Immature natural killer cell (primary cell): Measurements from ENCODE around the gene INF2. TPM values are rescaled to one million over a fixed set of nuclear protein-coding genes. Genes with fewer than 3 reads are reported as not detected.
"Not testable (repeated sequence)": the region's sequence is repeated elsewhere in the genome, so short reads cannot be mapped to it uniquely, and the experiment has no call there.

Experiments
- DNase-seq, 3 donors: peaks; one replicate each; pipeline ENCODE4 v3.0.0; 2022; ENCODE audit warnings: mixed read lengths in 1 of 3
- H3K27ac Mint-ChIP-seq, 6 donors: one replicate each; pipeline ENCODE4 v1.8.0; 2020; ENCODE audit warnings: mixed read lengths in 6 of 6, mild to moderate bottlenecking in 5 of 6, inconsistent platforms in 4 of 6, moderate library complexity in 3 of 6
- H3K27me3 Mint-ChIP-seq, 3 donors: one replicate each; pipeline ENCODE4 v1.8.0; 2020 to 2021; ENCODE audit warnings: low read depth in 3 of 3, mild to moderate bottlenecking in 3 of 3, mixed read lengths in 3 of 3, moderate library complexity in 3 of 3, inconsistent platforms in 1 of 3
- H3K36me3 Mint-ChIP-seq, 3 donors: one replicate each; pipeline ENCODE4 v1.8.0; 2020; ENCODE audit warnings: mixed read lengths in 3 of 3, inconsistent platforms in 2 of 3, mild to moderate bottlenecking in 2 of 3
- H3K4me1 Mint-ChIP-seq, 2 donors: one replicate each; pipeline ENCODE4 v1.8.0; 2020; ENCODE audit warnings: inconsistent platforms in 2 of 2, mild to moderate bottlenecking in 2 of 2, mixed read lengths in 2 of 2, moderate library complexity in 1 of 2
- H3K4me3 Mint-ChIP-seq, 5 donors: one replicate each; pipeline ENCODE4 v1.8.0; 2020; ENCODE audit warnings: mild to moderate bottlenecking in 5 of 5, mixed read lengths in 5 of 5, inconsistent platforms in 3 of 5, moderate library complexity in 3 of 5
- H3K9me3 Mint-ChIP-seq, 6 donors: one replicate each; pipeline ENCODE4 v1.8.0; 2020; ENCODE audit warnings: mild to moderate bottlenecking in 6 of 6, mixed read lengths in 6 of 6, inconsistent platforms in 4 of 6, moderate library complexity in 3 of 6
- polyA plus RNA-seq, 3 donors: library from polyadenylated mRNA; unstranded; fragments of 300-500 nt; fragmentation: Illumina TruSeq; gene quantifications; one replicate each; pipeline ENCODE4 v1.2.3, GENCODE V29; 2021

INF2 gene
- polyA plus RNA-seq, 3 donors from 2014 or later, result 1.5 to 2.5 TPM; not detected in 1

DNA sequence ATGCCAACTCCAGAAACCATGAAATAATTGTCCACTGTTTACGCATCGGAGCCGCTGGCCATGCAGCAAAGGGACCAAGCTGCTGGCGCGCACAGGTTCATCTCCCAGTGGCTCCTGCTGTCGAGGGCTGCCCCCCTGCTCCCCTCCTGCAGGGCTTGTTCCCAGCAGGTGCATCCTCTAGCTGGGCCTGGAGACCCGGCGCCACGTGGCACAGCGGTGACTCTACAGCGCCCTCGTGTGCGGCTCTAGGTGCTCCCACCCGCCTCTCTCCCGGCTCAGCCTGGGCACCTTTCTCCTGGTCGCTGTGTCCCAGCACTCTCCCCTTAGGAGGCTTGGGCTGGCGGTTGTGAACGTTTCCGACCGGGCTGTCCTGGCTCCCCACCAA lies 37.5 kb upstream of the INF2 start:
- Mint-ChIP-seq H3K36me3 (peaks cover 0 to 3% (median 0%) of the 10 kb centered on the region in 3 donors), H3K9me3 (peaks cover 0 to 6% (median 3%) of the 10 kb centered on the region in 6 donors), H3K4me1 (peaks cover 0 to 2% of the 10 kb centered on the region in 2 donors), H3K4me3 (no peak overlapping the region), H3K27me3 (peaks cover 3 to 9% (median 4%) of the 10 kb centered on the region in 3 donors), H3K27ac (no peak overlapping the region)
- no peak for DNase-seq

- H3K4me1 Mint-ChIP-seq, result peaks cover 0 to 2% of the 10 kb centered on the region in 2 donors
- DNase-seq, result no peak
- no peak overlapping the region for H3K27ac Mint-ChIP-seq
- H3K4me3 Mint-ChIP-seq, result no peak overlapping the region
- peaks cover 0 to 3% (median 0%) of the 10 kb centered on the region in 3 donors for H3K36me3 Mint-ChIP-seq
- H3K9me3 Mint-ChIP-seq, result peaks cover 0 to 6% (median 3%) of the 10 kb centered on the region in 6 donors
- peaks cover 3 to 10% (median 4%) of the 10 kb centered on the region in 3 donors for H3K27me3 Mint-ChIP-seq
These were observed 37.0 kb upstream of the INF2 start for GRCh38 chr14:104652386-104652785.

DNA sequence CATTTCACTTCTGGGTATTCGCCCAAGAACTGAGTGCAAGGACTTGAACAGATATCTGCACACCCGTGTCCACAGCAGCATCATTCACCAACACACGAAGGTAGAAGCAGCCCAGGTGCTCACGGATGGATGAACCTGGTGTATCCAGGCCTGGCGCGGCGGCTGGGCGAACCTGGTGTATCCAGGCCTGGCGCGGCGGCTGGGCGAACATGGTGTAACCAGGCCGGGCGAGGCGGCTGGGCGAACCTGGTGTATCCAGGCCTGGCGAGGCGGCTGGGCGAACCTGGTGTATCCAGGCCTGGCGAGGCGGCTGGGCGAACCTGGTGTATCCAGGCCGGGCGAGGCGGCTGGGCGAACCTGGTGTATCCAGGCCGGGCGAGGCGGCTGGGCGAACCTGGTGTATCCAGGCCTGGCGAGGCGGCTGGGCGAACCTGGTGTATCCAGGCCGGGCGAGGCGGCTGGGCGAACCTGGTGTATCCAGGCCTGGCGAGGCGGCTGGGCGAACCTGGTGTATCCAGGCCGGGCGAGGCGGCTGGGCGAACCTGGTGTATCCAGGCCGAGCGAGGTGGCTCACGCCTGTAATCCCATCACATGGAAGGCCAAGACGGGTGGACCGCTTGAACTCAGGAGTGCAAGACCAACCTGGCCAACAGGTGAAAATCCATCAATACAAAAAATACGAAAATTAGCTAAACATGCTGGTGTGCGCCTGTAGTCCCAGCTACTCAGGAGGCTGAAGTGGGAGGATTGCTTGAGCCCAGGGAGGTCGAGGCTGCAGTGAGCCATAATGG lies 36.1 kb upstream of the INF2 start:
- not testable (repeated sequence) for H3K36me3 Mint-ChIP-seq, DNase-seq, H3K4me1 Mint-ChIP-seq, H3K4me3 Mint-ChIP-seq, H3K27ac Mint-ChIP-seq, H3K9me3 Mint-ChIP-seq
- peaks cover 5 to 13% (median 10%) of the 10 kb centered on the region in 3 donors for H3K27me3 Mint-ChIP-seq

DNA sequence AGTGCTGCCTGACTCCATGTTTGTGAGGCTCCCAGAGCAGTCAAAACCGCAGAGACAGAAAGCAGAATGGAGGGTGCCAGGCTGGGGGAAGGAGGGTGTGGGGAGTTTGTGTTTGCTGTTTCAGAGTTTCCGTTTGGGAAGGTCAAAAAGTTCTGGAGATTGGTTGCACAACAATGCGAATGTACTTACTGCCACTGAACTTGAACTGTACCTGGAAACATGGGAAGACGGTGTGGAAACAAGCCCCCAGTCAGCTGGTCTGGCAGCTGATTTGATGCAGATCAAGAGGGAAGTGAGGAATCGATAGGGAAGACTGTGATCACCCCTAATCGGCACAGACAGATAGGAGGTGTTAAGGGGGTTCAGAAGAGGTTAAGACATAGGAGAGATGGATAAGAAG lies 35.3 kb upstream of the INF2 start:
- Mint-ChIP-seq H3K27ac (no peak overlapping the region), H3K36me3 (peaks cover 0 to 3% (median 0%) of the 10 kb centered on the region in 3 donors), H3K27me3 (peaks cover 5 to 10% (median 8%) of the 10 kb centered on the region in 3 donors), H3K4me1 (peaks cover 0 to 5% of the 10 kb centered on the region in 2 donors), H3K4me3 (no peak overlapping the region), H3K9me3 (peaks cover 0 to 6% (median 3%) of the 10 kb centered on the region in 6 donors)
- DNase-seq, result no peak

DNA sequence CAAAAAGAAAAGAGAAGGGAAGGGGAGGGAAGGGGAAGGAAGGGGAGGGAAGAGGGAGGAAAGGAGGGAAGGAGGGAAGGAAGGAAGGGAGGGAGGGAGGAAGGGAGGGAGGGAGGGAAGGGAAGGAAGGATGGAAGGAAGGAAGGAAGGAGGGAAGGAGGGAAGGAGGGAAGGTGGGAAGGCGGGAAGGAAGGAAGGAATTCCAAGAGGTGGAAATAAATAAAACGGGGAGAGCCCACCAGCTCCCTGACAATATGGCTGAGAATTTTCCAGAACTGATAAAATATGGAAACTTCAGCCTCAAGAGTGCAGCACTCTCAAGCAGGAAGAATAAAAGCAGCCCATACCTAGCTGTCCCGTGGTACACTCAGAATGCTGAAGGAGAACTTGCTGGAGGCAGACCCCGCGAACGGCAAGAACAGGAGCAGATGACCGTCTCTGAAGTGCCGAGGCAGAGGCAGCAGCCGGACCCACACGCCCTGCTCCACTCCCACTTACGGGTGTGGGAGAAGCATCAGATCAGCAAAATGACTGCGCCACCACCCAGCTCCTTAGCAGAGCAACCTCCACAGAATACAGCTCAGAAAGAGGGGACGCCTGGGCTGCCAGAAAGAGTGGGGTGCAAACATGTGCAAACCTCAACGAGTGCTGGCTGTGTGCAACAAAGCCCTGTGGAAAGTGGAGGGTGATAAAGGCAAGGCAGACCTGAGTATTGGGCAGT lies 34.1 kb upstream of the INF2 start:
- no peak for DNase-seq

GRCh38 chr14:104656014-104656714 lies 33.3 kb upstream of the INF2 start:
- no peak for DNase-seq
- no peak overlapping the region for H3K4me3 Mint-ChIP-seq
- peaks cover 5 to 15% (median 8%) of the 10 kb centered on the region in 3 donors for H3K27me3 Mint-ChIP-seq
- peaks cover 0 to 6% (median 2%) of the 10 kb centered on the region in 6 donors for H3K9me3 Mint-ChIP-seq
- peaks cover 0 to 5% (median 0%) of the 10 kb centered on the region in 3 donors for H3K36me3 Mint-ChIP-seq
- H3K4me1 Mint-ChIP-seq, result peaks cover 12 to 14% of the 10 kb centered on the region in 2 donors
- H3K27ac Mint-ChIP-seq, result no peak overlapping the region

More for the DNA sequence above, 34.1 kb upstream of the INF2 start:
- Mint-ChIP-seq H3K4me3 (peak overlapping the region in 1 of 5 donors; percentile 10), H3K27me3 (peaks cover 5 to 10% (median 7%) of the 10 kb centered on the region in 3 donors), H3K9me3 (peaks cover 0 to 6% (median 2%) of the 10 kb centered on the region in 6 donors), H3K27ac (no peak overlapping the region), H3K4me1 (peaks cover 4 to 7% of the 10 kb centered on the region in 2 donors), H3K36me3 (peaks cover 0 to 3% (median 0%) of the 10 kb centered on the region in 3 donors)

DNA sequence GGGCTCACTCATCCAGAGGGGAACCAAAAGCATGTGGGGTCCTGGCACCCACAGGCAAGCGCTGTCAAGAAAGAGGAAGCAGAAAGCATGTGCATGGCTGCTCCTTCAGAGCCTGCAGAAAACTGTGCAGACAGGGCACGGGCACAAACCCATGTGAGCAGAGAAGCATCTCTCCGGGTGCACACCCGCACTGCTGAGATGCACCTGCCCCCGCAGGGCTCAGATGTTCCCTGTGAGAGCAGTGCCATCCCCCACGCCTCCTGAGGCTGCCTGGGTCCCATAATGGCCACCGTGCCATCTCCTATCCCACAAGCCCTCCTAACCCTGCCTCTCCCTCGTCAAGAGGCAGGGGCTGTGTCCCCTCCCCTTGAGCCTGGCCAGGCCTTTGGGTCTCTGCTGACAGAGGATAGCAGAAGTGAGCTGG lies 32.3 kb upstream of the INF2 start:
- H3K36me3 Mint-ChIP-seq, result peaks cover 0 to 6% (median 0%) of the 10 kb centered on the region in 3 donors
- peaks cover 14 to 15% of the 10 kb centered on the region in 2 donors for H3K4me1 Mint-ChIP-seq
- no peak for DNase-seq
- H3K9me3 Mint-ChIP-seq, result peaks cover 0 to 6% (median 2%) of the 10 kb centered on the region in 6 donors
- H3K27me3 Mint-ChIP-seq, result peaks cover 8 to 16% (median 10%) of the 10 kb centered on the region in 3 donors
- no peak overlapping the region for H3K4me3 Mint-ChIP-seq
- no peak overlapping the region for H3K27ac Mint-ChIP-seq

DNA sequence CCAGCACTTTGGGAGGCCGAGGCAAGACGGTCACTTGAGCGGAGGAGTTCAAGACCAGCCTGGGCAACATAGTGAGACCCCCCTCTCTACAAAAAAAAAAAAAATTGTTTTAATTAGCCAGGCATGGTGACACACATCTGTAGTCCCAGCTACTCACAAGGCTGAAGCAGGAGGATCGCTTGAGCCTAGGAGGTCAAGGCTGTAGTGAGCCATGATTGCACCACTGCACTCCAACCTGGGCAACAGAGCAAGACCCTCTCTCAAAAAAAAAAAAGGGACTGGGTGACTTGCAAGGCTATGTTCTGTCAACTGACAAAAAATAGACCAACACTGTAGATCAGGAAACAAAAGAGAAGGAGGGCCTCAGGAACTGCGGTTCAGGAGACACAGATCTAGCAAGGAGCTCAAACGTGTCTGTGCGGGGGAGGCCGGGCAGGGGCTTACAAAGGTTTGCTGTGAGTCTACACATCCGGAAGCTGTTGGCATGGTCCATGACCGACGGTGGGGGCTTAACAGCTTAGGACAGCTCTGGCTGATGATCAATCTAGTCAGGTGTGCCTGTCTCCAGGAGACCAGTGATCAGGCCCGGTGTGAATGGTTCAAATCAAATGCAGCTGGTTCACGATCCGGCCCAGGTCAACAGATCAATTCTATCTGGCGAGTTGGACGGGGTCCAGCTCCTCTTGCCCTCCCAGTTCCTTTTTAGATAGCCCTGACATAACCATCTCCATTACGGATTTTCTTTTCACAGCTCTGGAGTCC lies 31.7 kb upstream of the INF2 start:
- no peak overlapping the region for H3K4me3 Mint-ChIP-seq
- no peak for DNase-seq
- peaks cover 14 to 15% of the 10 kb centered on the region in 2 donors for H3K4me1 Mint-ChIP-seq
- peaks cover 0 to 3% (median 2%) of the 10 kb centered on the region in 6 donors for H3K9me3 Mint-ChIP-seq
- peaks cover 0 to 5% (median 0%) of the 10 kb centered on the region in 3 donors for H3K36me3 Mint-ChIP-seq
- H3K27ac Mint-ChIP-seq, result no peak overlapping the region
- H3K27me3 Mint-ChIP-seq, result peaks cover 9 to 13% (median 11%) of the 10 kb centered on the region in 3 donors

DNA sequence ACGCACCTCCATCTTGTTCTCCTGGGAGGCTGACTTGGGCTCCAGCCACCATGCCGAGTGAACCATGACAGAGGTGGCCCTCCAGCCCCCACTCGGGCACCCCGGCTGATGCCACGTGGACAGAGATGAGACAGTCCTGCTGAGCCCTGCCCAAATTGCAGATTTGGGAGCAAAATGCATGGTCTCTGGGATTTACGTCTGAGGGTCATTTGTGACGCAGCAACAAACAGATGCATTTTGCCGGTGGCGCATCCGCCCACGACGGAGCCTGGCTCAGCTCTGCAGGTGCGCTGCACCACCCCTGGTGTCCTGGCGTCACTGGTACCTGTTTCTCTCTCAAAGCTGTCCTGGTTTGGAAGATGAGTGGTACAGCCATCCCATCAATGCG lies 31.1 kb upstream of the INF2 start:
- Mint-ChIP-seq H3K27ac (no peak overlapping the region), H3K9me3 (peaks cover 0 to 2% (median 0%) of the 10 kb centered on the region in 6 donors), H3K36me3 (peaks cover 0 to 3% (median 0%) of the 10 kb centered on the region in 3 donors), H3K4me1 (peaks cover 14 to 15% of the 10 kb centered on the region in 2 donors), H3K4me3 (no peak overlapping the region), H3K27me3 (peaks cover 8 to 13% (median 11%) of the 10 kb centered on the region in 3 donors)
- no peak for DNase-seq

- no peak overlapping the region for H3K27ac Mint-ChIP-seq
- H3K36me3 Mint-ChIP-seq, result peaks cover 0 to 3% (median 0%) of the 10 kb centered on the region in 3 donors
- peaks cover 0 to 1% (median 0%) of the 10 kb centered on the region in 6 donors for H3K9me3 Mint-ChIP-seq
- peaks cover 15 to 17% of the 10 kb centered on the region in 2 donors for H3K4me1 Mint-ChIP-seq
- H3K4me3 Mint-ChIP-seq, result no peak overlapping the region
- no peak for DNase-seq
- H3K27me3 Mint-ChIP-seq, result peaks cover 8 to 17% (median 8%) of the 10 kb centered on the region in 3 donors
These were observed 30.3 kb upstream of the INF2 start for GRCh38 chr14:104659146-104659545.

GRCh38 chr14:104659764-104660523 lies 29.5 kb upstream of the INF2 start:
- Mint-ChIP-seq H3K27me3 (peaks cover 9 to 17% (median 10%) of the 10 kb centered on the region in 3 donors), H3K9me3 (no peaks in the 10 kb centered on the region), H3K4me3 (peak overlapping the region in 2 of 5 donors; percentile 10 to 44), H3K4me1 (peaks cover 20 to 21% of the 10 kb centered on the region in 2 donors), H3K27ac (no peak overlapping the region), H3K36me3 (peaks cover 0 to 3% (median 0%) of the 10 kb centered on the region in 3 donors)
- no peak for DNase-seq

GRCh38 chr14:104660597-104660996 lies 28.8 kb upstream of the INF2 start:
- peak overlapping the region in 2 of 5 donors; percentile 37 to 49 for H3K4me3 Mint-ChIP-seq
- H3K27me3 Mint-ChIP-seq, result peaks cover 10 to 24% (median 16%) of the 10 kb centered on the region in 3 donors
- peaks cover 0 to 2% (median 0%) of the 10 kb centered on the region in 6 donors for H3K9me3 Mint-ChIP-seq
- no peak for DNase-seq
- H3K4me1 Mint-ChIP-seq, result peaks cover 26 to 28% of the 10 kb centered on the region in 2 donors
- H3K27ac Mint-ChIP-seq, result no peak overlapping the region
- H3K36me3 Mint-ChIP-seq, result peaks cover 3 to 4% (median 4%) of the 10 kb centered on the region in 3 donors
